ENCODE results near the gene APLNR. TPM values are rescaled to one million over a fixed set of nuclear protein-coding genes. Genes with fewer than 3 reads are reported as not detected.
A peak's percentile ranks its signal among the peaks of the same experiment; 100 is the strongest.

Gene APLNR
- total RNA-seq, 1 donor from 2014 or later: 0.37 TPM

- peaks cover 8% of the 10 kb centered on the region for H3K27me3 Mint-ChIP-seq (ENCODE audit: unreplicated experiment)
- H3K27ac Mint-ChIP-seq (ENCODE audit: unreplicated experiment): no peak overlapping the region
- no peak for TF ChIP-seq CTCF (IDR thresholded peaks at IDR 0.05; ENCODE audit: partially characterized antibody, unreplicated experiment)
- peaks cover 7% of the 10 kb centered on the region for H3K9me3 Mint-ChIP-seq (ENCODE audit: unreplicated experiment)
- no peaks in the 10 kb centered on the region for H3K36me3 Mint-ChIP-seq (ENCODE audit: unreplicated experiment)
- no peak overlapping the region for H3K4me3 Mint-ChIP-seq (ENCODE audit: unreplicated experiment)
- H3K4me1 Mint-ChIP-seq (ENCODE audit: low read depth, unreplicated experiment): peaks cover 25% of the 10 kb centered on the region
- no peak for DNase-seq
These were observed 7.9 kb upstream of the APLNR start for GRCh38 chr11:57244911-57245310.

DNA sequence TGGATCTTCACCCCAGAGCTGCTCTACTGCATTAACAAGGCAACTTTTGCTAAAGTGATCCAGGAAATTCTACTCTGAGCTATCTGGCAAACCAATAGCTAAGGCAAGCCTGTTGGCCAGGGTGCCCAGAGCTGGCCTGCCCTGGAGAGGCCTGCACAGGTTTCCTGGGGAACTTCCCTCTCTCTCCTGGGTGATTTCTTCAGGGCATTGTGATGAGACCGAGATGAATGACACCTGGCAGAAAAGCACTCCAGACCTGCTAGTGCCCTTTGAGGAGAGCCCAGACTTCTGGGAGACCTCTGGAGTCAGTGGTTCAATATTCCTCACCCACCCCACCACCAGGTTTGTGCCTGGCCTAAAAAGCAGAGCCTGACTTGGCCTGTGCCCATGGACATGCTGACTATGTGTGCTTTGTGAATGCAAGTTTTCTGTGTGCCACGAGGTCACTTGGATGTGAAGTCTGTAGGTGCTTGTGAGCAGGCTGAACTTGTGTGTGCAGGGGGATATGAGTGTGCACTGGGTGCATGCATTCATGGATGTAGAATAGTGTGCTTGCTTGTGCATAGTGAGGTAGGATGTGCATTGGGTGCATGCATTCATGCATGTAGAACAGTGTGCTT lies 4.4 kb upstream of the APLNR start:
- Mint-ChIP-seq H3K4me1 (ENCODE audit: low read depth, unreplicated experiment) (peaks cover 26% of the 10 kb centered on the region), H3K4me3 (ENCODE audit: unreplicated experiment) (peak overlapping the region; percentile 50), H3K27ac (ENCODE audit: unreplicated experiment) (peak overlapping the region; percentile 88), H3K36me3 (ENCODE audit: unreplicated experiment) (no peaks in the 10 kb centered on the region), H3K27me3 (ENCODE audit: unreplicated experiment) (peaks cover 9% of the 10 kb centered on the region), H3K9me3 (ENCODE audit: unreplicated experiment) (peaks cover 7% of the 10 kb centered on the region)
- DNase-seq: no peak
- TF ChIP-seq CTCF (IDR thresholded peaks at IDR 0.05; ENCODE audit: partially characterized antibody, unreplicated experiment): no peak

DNA sequence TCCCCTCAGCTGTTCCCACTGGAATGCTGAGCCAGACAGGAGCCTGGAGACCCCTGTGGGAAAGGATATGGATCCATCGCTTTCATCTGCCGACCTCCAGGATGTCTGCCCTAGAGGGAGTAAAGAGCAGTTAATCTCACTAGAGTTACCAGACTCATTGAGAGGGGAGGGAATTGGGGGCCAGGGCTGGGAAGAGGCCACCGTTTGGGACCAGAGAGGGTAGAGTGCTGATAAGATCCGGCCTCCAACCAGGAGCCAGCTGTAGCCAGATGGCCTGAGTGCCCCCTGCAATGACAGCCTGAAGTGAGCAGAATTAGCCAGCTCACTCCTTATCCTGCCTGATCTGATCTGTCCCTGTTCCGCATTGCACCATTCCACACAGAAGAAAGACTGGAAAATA lies 3.7 kb upstream of the APLNR start:
- peak overlapping the region; percentile 50 for H3K4me3 Mint-ChIP-seq (ENCODE audit: unreplicated experiment)
- no peak for TF ChIP-seq CTCF (IDR thresholded peaks at IDR 0.05; ENCODE audit: partially characterized antibody, unreplicated experiment)
- H3K4me1 Mint-ChIP-seq (ENCODE audit: low read depth, unreplicated experiment): peaks cover 27% of the 10 kb centered on the region
- H3K9me3 Mint-ChIP-seq (ENCODE audit: unreplicated experiment): peaks cover 7% of the 10 kb centered on the region
- peaks cover 9% of the 10 kb centered on the region for H3K27me3 Mint-ChIP-seq (ENCODE audit: unreplicated experiment)
- no peaks in the 10 kb centered on the region for H3K36me3 Mint-ChIP-seq (ENCODE audit: unreplicated experiment)
- DNase-seq: peak; percentile 57
- peak overlapping the region; percentile 88 for H3K27ac Mint-ChIP-seq (ENCODE audit: unreplicated experiment)

GRCh38 chr11:57240007-57240406 lies 3.0 kb upstream of the APLNR start:
- H3K27me3 Mint-ChIP-seq (ENCODE audit: unreplicated experiment): peaks cover 9% of the 10 kb centered on the region
- no peak overlapping the region for H3K27ac Mint-ChIP-seq (ENCODE audit: unreplicated experiment)
- peaks cover 32% of the 10 kb centered on the region for H3K4me1 Mint-ChIP-seq (ENCODE audit: low read depth, unreplicated experiment)
- H3K9me3 Mint-ChIP-seq (ENCODE audit: unreplicated experiment): peaks cover 9% of the 10 kb centered on the region
- no peak overlapping the region for H3K4me3 Mint-ChIP-seq (ENCODE audit: unreplicated experiment)
- TF ChIP-seq CTCF (IDR thresholded peaks at IDR 0.05; ENCODE audit: partially characterized antibody, unreplicated experiment): no peak
- DNase-seq: no peak
- no peaks in the 10 kb centered on the region for H3K36me3 Mint-ChIP-seq (ENCODE audit: unreplicated experiment)

GRCh38 chr11:57239348-57239747 lies 2.3 kb upstream of the APLNR start:
- no peak for TF ChIP-seq CTCF (IDR thresholded peaks at IDR 0.05; ENCODE audit: partially characterized antibody, unreplicated experiment)
- DNase-seq: no peak
- H3K36me3 Mint-ChIP-seq (ENCODE audit: unreplicated experiment): no peaks in the 10 kb centered on the region
- H3K4me1 Mint-ChIP-seq (ENCODE audit: low read depth, unreplicated experiment): peaks cover 34% of the 10 kb centered on the region
- H3K27ac Mint-ChIP-seq (ENCODE audit: unreplicated experiment): no peak overlapping the region
- H3K27me3 Mint-ChIP-seq (ENCODE audit: unreplicated experiment): peaks cover 9% of the 10 kb centered on the region
- no peak overlapping the region for H3K4me3 Mint-ChIP-seq (ENCODE audit: unreplicated experiment)
- peaks cover 9% of the 10 kb centered on the region for H3K9me3 Mint-ChIP-seq (ENCODE audit: unreplicated experiment)
